Neural crest cell (in vitro differentiated cells): ENCODE data around the gene ADAMTS9. TPM values are rescaled to one million over a fixed set of nuclear protein-coding genes. Genes with fewer than 3 reads are reported as not detected.

Source experiments
- DNase-seq: peaks from one replicate; pipeline ENCODE4 v3.0.0; 2021; ENCODE audit warnings: low read depth, mixed read lengths, low spot score
- H3K27ac Mint-ChIP-seq: one replicate; pipeline ENCODE4 v1.8.0; 2021; ENCODE audit warnings: mild to moderate bottlenecking, mixed read lengths; ENCODE audit not compliant: unreplicated experiment
- H3K27me3 Mint-ChIP-seq: 2 replicates; pipeline ENCODE4 v1.8.0; 2021; ENCODE audit warnings: low read depth, mild to moderate bottlenecking, mixed read lengths
- H3K36me3 Mint-ChIP-seq: 2 replicates; pipeline ENCODE4 v1.8.0; 2021; ENCODE audit warnings: low read depth, mild to moderate bottlenecking, mixed read lengths
- H3K4me1 Mint-ChIP-seq: 2 replicates; pipeline ENCODE4 v1.8.0; 2021; ENCODE audit warnings: mixed read lengths
- H3K4me3 Mint-ChIP-seq: one replicate; pipeline ENCODE4 v1.8.0; 2021; ENCODE audit warnings: mild to moderate bottlenecking, mixed read lengths
- H3K9me3 Mint-ChIP-seq: 2 replicates; pipeline ENCODE4 v1.8.0; 2021; ENCODE audit warnings: mixed read lengths
- CTCF ChIP-seq: fragments of 200-600 bp; sonication (generic); conservative IDR thresholded peaks from 2 replicates; pipeline ENCODE4 v1.5.0; 2021; ENCODE audit warnings: antibody characterized with exemption, mild to moderate bottlenecking
- total RNA-seq: library from RNA; stranded (reverse); gene quantifications from 2 replicates; pipeline ENCODE4 v1.2.1, GENCODE V29; 2021

The ADAMTS9 gene
- total RNA-seq, 1 donor from 2014 or later = 15.1 TPM

GRCh38 chr3:64715211-64715982, 27.6 kb upstream of the ADAMTS9 start:
- H3K27ac Mint-ChIP-seq = no peak overlapping the region
- no peak for DNase-seq
- no peak for TF ChIP-seq CTCF
- no peaks in the 10 kb centered on the region for H3K9me3 Mint-ChIP-seq
- no peaks in the 10 kb centered on the region for H3K27me3 Mint-ChIP-seq
- H3K36me3 Mint-ChIP-seq = no peaks in the 10 kb centered on the region
- no peak overlapping the region for H3K4me3 Mint-ChIP-seq
- H3K4me1 Mint-ChIP-seq = no peaks in the 10 kb centered on the region

GRCh38 chr3:64708456-64708855, 20.7 kb upstream of the ADAMTS9 start:
- no peaks in the 10 kb centered on the region for H3K27me3 Mint-ChIP-seq
- no peaks in the 10 kb centered on the region for H3K9me3 Mint-ChIP-seq
- H3K4me3 Mint-ChIP-seq = no peak overlapping the region
- no peak for TF ChIP-seq CTCF
- no peak overlapping the region for H3K27ac Mint-ChIP-seq
- no peaks in the 10 kb centered on the region for H3K36me3 Mint-ChIP-seq
- H3K4me1 Mint-ChIP-seq = no peaks in the 10 kb centered on the region
- no peak for DNase-seq

- Mint-ChIP-seq H3K27me3 (no peaks in the 10 kb centered on the region), H3K9me3 (no peaks in the 10 kb centered on the region), H3K4me3 (no peak overlapping the region), H3K36me3 (no peaks in the 10 kb centered on the region), H3K4me1 (no peaks in the 10 kb centered on the region), H3K27ac (no peak overlapping the region)
- no peak for DNase-seq
- TF ChIP-seq CTCF = no peak
These were observed 18.1 kb upstream of the ADAMTS9 start for GRCh38 chr3:64705946-64706345.

DNA sequence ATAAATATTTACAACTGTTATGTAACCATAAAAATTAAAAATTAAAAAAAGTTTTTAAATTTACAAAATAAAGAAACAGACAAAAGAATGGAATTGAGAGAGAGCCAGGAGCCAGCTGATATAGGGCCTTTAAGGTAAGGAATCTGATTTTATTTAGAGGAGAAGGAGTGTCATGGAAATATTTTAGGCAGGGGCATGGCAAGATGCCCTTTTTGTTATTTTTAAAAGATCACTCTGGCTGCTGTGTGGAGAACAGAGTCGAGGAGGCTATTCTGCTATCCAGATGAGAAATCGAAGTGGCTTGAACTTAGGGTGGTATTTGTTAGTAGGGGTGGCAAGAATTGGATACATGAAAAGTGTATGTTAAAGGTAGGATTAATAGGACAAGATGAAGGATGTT, 9.1 kb upstream of the ADAMTS9 start:
- no peaks in the 10 kb centered on the region for H3K27me3 Mint-ChIP-seq
- no peak overlapping the region for H3K27ac Mint-ChIP-seq
- peaks cover 6% of the 10 kb centered on the region for H3K9me3 Mint-ChIP-seq
- H3K4me1 Mint-ChIP-seq = peaks cover 11% of the 10 kb centered on the region
- no peaks in the 10 kb centered on the region for H3K36me3 Mint-ChIP-seq
- TF ChIP-seq CTCF = no peak
- DNase-seq = no peak
- no peak overlapping the region for H3K4me3 Mint-ChIP-seq

DNA sequence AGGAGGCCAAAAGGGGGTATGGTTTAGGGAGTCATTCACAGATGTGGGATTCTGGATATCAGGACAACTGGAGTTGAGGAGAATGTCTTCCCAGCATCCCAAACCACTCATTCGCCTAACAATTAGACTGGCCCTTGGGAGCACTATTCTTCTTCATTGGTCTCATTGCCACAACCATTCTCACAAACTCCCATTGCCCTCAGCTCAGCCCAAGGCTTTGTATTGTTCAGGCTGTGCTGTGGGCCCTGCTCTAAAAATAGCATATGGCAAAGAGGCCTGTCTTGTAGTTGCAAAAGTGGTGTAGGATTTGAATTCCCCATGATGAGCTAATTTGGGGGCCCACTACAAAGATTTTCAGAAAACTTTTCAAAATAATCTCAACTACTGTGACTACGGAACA, 6.3 kb upstream of the ADAMTS9 start:
- peaks cover 21% of the 10 kb centered on the region for H3K4me1 Mint-ChIP-seq
- no peaks in the 10 kb centered on the region for H3K36me3 Mint-ChIP-seq
- no peaks in the 10 kb centered on the region for H3K27me3 Mint-ChIP-seq
- H3K4me3 Mint-ChIP-seq = no peak overlapping the region
- no peak for TF ChIP-seq CTCF
- H3K9me3 Mint-ChIP-seq = peaks cover 4% of the 10 kb centered on the region
- no peak overlapping the region for H3K27ac Mint-ChIP-seq
- DNase-seq = no peak
